Measurements from ENCODE around the gene DUSP9. TPM values are rescaled to one million over a fixed set of nuclear protein-coding genes. Genes with fewer than 3 reads are reported as not detected.

DUSP9 gene
- total RNA-seq, 1 experiment from 2014 or later, result 14.2 TPM

DNA sequence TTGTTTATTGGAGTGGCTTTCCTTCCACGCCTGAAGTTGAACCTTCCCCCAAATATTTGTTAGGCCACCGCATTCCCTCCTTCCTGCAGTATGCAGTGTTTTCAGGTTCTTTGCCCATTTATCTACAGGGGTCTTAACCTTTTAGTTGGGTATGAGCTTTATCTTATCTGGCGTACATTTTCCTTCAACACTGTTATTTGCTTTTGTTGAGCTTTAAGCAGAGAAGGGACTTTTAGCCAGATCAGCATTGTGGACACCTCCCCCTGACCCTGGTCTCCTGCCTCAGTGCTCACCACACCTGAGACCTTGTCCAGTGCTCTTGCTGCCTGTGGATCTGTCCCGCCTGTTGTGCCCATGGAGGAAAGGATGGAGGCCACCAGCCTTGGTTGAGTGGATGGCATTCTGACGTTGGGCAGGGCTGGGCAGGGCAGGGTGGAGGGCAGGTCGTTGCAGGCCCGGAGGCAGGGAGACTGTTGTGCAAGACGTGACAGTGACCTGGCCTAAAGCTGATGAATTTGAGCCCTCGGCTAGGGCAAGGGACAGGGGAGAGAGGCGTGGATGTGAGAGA lies 998 bp upstream of the DUSP9 start:
- Histone ChIP-seq H3K79me2 (ENCODE audit: insufficient read depth, low read length) (no peaks in the 10 kb centered on the region), H2AFZ (ENCODE audit: low read depth, low read length, poor library complexity, severe bottlenecking) (no peak overlapping the region), H3K4me1 (ENCODE audit: control insufficient read depth in 1 of 2, insufficient read depth in 2 of 2, low read length in 2 of 2) (peaks cover 3 to 21% of the 10 kb centered on the region in 2 experiments; a peak in 2 of 4 replicates), H3K4me2 (ENCODE audit: low read length) (no peak overlapping the region), H4K20me1 (ENCODE audit: insufficient read depth) (no peaks in the 10 kb centered on the region), H3K9me2 (ENCODE audit: insufficient read depth) (no peaks in the 10 kb centered on the region), H3K9me3 (ENCODE audit: control insufficient read depth in 1 of 2, insufficient read depth in 1 of 2, low read depth in 1 of 2, low read length in 2 of 2) (no peaks in the 10 kb centered on the region), H3K27ac (ENCODE audit: low read depth, low read length) (no peak overlapping the region), H3K4me3 (replicated peaks in 1 of 2; ENCODE audit: low read depth in 1 of 2, low read length in 2 of 2) (no peak overlapping the region), H3K27me3 (ENCODE audit: insufficient read depth, low read length) (no peaks in the 10 kb centered on the region), H3K36me3 (ENCODE audit: control insufficient read depth in 1 of 2, insufficient read depth in 2 of 2, low read length in 2 of 2) (no peaks in the 10 kb centered on the region), H3K9ac (ENCODE audit: low read length) (no peak overlapping the region)
- DNase-seq (ENCODE audit: low read depth, low spot score), result no peak
- TF ChIP-seq, protein P1, sequence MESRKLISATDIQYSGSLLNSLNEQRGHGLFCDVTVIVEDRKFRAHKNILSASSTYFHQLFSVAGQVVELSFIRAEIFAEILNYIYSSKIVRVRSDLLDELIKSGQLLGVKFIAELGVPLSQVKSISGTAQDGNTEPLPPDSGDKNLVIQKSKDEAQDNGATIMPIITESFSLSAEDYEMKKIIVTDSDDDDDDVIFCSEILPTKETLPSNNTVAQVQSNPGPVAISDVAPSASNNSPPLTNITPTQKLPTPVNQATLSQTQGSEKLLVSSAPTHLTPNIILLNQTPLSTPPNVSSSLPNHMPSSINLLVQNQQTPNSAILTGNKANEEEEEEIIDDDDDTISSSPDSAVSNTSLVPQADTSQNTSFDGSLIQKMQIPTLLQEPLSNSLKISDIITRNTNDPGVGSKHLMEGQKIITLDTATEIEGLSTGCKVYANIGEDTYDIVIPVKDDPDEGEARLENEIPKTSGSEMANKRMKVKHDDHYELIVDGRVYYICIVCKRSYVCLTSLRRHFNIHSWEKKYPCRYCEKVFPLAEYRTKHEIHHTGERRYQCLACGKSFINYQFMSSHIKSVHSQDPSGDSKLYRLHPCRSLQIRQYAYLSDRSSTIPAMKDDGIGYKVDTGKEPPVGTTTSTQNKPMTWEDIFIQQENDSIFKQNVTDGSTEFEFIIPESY (IDR thresholded peaks at IDR 0.05; ENCODE audit: extremely low read depth, insufficient replicate concordance, low read length), result no peak
- TF ChIP-seq, protein P2, sequence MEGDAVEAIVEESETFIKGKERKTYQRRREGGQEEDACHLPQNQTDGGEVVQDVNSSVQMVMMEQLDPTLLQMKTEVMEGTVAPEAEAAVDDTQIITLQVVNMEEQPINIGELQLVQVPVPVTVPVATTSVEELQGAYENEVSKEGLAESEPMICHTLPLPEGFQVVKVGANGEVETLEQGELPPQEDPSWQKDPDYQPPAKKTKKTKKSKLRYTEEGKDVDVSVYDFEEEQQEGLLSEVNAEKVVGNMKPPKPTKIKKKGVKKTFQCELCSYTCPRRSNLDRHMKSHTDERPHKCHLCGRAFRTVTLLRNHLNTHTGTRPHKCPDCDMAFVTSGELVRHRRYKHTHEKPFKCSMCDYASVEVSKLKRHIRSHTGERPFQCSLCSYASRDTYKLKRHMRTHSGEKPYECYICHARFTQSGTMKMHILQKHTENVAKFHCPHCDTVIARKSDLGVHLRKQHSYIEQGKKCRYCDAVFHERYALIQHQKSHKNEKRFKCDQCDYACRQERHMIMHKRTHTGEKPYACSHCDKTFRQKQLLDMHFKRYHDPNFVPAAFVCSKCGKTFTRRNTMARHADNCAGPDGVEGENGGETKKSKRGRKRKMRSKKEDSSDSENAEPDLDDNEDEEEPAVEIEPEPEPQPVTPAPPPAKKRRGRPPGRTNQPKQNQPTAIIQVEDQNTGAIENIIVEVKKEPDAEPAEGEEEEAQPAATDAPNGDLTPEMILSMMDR (IDR thresholded peaks at IDR 0.05 in 2 of 3, conservative IDR thresholded peaks at IDR 0.05 in 1 of 3; ENCODE audit: borderline replicate concordance in 1 of 3, insufficient read depth in 1 of 3, low read depth in 2 of 3, low read length in 2 of 3), result no peak
- TF ChIP-seq CEBPB (IDR thresholded peaks at IDR 0.05; ENCODE audit: low read depth), result no peak
- TF ChIP-seq YY1 (IDR thresholded peaks at IDR 0.05; ENCODE audit: extremely low read depth, insufficient replicate concordance, low read depth, low read length), result no peak
- TF ChIP-seq EGR1 (IDR thresholded peaks at IDR 0.05; ENCODE audit: low read depth), result no peak
- no peak for TF ChIP-seq POLR2A (IDR thresholded peaks at IDR 0.05; ENCODE audit: borderline replicate concordance, extremely low read depth, insufficient read depth, insufficient read length)
- TF ChIP-seq, protein P3, sequence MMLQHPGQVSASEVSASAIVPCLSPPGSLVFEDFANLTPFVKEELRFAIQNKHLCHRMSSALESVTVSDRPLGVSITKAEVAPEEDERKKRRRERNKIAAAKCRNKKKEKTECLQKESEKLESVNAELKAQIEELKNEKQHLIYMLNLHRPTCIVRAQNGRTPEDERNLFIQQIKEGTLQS (IDR thresholded peaks at IDR 0.05), result no peak
- TF ChIP-seq, protein P4, sequence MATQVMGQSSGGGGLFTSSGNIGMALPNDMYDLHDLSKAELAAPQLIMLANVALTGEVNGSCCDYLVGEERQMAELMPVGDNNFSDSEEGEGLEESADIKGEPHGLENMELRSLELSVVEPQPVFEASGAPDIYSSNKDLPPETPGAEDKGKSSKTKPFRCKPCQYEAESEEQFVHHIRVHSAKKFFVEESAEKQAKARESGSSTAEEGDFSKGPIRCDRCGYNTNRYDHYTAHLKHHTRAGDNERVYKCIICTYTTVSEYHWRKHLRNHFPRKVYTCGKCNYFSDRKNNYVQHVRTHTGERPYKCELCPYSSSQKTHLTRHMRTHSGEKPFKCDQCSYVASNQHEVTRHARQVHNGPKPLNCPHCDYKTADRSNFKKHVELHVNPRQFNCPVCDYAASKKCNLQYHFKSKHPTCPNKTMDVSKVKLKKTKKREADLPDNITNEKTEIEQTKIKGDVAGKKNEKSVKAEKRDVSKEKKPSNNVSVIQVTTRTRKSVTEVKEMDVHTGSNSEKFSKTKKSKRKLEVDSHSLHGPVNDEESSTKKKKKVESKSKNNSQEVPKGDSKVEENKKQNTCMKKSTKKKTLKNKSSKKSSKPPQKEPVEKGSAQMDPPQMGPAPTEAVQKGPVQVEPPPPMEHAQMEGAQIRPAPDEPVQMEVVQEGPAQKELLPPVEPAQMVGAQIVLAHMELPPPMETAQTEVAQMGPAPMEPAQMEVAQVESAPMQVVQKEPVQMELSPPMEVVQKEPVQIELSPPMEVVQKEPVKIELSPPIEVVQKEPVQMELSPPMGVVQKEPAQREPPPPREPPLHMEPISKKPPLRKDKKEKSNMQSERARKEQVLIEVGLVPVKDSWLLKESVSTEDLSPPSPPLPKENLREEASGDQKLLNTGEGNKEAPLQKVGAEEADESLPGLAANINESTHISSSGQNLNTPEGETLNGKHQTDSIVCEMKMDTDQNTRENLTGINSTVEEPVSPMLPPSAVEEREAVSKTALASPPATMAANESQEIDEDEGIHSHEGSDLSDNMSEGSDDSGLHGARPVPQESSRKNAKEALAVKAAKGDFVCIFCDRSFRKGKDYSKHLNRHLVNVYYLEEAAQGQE (IDR thresholded peaks at IDR 0.05; ENCODE audit: low read depth), result no peak
- no peak for TF ChIP-seq ELF1 (IDR thresholded peaks at IDR 0.05; ENCODE audit: borderline replicate concordance, low read depth)
- no peak for TF ChIP-seq ZNF274 (IDR thresholded peaks at IDR 0.05; ENCODE audit: low read depth, low read length)
- TF ChIP-seq CBX3 (IDR thresholded peaks at IDR 0.05; ENCODE audit: low read depth), result no peak
- no peak for TF ChIP-seq EZH2 (IDR thresholded peaks at IDR 0.05)
- TF ChIP-seq SIN3A (IDR thresholded peaks at IDR 0.05; ENCODE audit: low read depth), result no peak
- no peak for TF ChIP-seq ZFX (IDR thresholded peaks at IDR 0.05)
- TF ChIP-seq SRF (IDR thresholded peaks at IDR 0.05; ENCODE audit: low read depth), result no peak
- no peak for TF ChIP-seq TCF7L2 (IDR thresholded peaks at IDR 0.05; ENCODE audit: borderline replicate concordance, extremely low read depth, insufficient read depth, insufficient read length)
- ATAC-seq, result no peak
- ChIA-PET POLR2A (no interaction called here), CTCF (interaction anchor here (1.4 to 1.5 kb wide), 2 partner anchors 10 to 107 kb away, joined by 3 to 5 read pairs; no protein-coding TSS in a partner anchor), RAD21 (ENCODE audit: low non-redundant PET in 1 of 2, low total read pairs in 2 of 2, uncharacterized antibody in 2 of 2, unreplicated experiment in 2 of 2) (no interaction called here)
- intact Hi-C loops (cut with micrococcal nuclease), result no loop called here
- no TSS peak for BruUV-seq (replicated peaks)

Measured in HCT116 (cell line).